ENCODE results near the gene MAML3. TPM values are rescaled to one million over a fixed set of nuclear protein-coding genes. Genes with fewer than 3 reads are reported as not detected.

Gene MAML3
- polyA plus RNA-seq, 4 donors = 13.5 to 17.9 (median 16.5) TPM

GRCh38 chr4:140081641-140082390 lies 72.2 kb downstream of the MAML3 start:
- DNase-seq (ENCODE audit: low read depth in 4 of 4, low spot score in 3 of 4) = no peak

- DNase-seq (ENCODE audit: low read depth in 4 of 4, low spot score in 3 of 4) = no peak
These were observed 73.1 kb downstream of the MAML3 start for GRCh38 chr4:140080883-140081282.

GRCh38 chr4:140078366-140078765 lies 75.6 kb downstream of the MAML3 start:
- no peak for DNase-seq (ENCODE audit: low read depth in 4 of 4, low spot score in 3 of 4)

DNA sequence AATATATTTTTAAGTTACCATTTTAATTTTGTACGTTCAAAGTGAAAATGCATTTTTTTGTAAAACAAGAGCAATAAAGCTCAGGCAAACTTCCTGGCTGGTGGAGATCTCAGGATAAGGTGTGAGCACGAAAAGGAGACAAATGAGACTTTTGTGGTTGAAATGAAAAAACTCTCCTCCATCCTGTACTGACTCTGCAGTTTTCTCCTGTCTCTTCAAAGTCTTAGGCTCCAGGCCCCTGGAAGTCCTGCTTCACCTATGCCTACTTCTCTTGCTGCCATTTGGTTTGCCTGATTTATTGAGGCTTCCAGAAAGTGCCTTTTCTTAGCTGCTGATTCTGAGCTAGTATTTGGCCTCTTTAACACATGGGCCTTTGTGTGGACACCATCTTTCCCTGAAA lies 77.7 kb downstream of the MAML3 start:
- DNase-seq (ENCODE audit: low read depth in 4 of 4, low spot score in 3 of 4) = no peak

DNA sequence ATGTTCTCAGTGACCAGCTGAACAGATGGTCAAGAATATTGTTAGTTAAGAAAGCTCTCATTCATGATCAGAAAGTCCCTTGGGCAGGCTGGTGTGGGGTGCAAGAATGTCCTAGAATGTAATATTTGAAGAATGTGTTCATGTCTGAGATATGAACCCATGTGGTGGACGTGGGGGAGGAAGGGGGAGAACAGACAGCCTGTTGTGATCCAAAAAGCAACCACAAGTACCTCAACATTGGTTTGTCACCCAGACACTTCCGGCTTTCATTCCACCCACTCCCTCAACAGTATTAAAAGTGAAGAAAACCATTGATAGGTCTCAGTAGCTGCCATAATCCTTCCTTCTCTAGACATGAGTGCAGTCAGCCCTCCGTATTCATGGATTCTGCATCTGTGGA lies 82.2 kb downstream of the MAML3 start:
- no peak for DNase-seq (ENCODE audit: low read depth in 4 of 4, low spot score in 3 of 4)

DNA sequence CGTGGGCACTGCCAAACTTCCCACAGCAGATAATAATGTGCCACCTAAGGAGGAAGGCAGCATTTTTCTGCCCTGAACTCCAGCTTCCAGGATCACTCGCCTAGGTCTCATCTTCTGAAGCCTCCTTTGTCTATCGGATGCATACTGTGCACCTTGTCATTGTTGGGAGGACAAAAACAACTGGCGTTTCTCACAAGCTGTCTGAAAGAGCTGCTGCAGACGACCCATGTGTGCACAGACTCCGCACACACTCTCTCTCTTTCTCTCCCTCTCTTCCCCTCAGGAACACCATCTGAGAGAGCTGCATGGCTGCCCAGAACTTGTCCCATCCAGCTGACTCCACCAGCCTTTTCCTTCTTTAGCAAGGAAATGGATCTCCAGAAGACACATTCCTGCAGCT lies 83.0 kb downstream of the MAML3 start:
- no peak for DNase-seq (ENCODE audit: low read depth in 4 of 4, low spot score in 3 of 4)

GRCh38 chr4:140070366-140070765 lies 83.6 kb downstream of the MAML3 start:
- DNase-seq (ENCODE audit: low read depth in 4 of 4, low spot score in 3 of 4) = no peak

- no peak for DNase-seq (ENCODE audit: low read depth in 4 of 4, low spot score in 3 of 4)
These were observed 84.9 kb downstream of the MAML3 start for GRCh38 chr4:140069066-140069465.

DNA sequence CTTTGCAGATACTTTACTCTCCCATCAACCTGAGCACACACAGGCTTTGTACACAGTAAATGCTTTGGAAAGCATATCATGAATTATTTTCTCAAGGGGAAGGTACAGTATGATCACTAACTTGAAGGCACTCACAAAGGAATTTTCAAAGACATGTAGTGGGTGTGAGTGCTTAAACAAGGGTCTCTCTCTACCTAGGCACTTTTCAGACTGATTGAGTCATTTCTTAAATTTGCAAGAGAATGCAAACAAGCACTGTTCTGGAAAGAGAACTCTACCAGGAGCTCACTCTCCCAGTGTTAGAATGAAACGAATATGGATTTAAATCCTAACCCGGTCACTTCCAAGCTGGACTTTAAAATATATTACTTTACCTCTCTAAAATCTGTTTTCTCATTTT lies 85.7 kb downstream of the MAML3 start:
- DNase-seq (ENCODE audit: low read depth in 4 of 4, low spot score in 3 of 4) = no peak

DNA sequence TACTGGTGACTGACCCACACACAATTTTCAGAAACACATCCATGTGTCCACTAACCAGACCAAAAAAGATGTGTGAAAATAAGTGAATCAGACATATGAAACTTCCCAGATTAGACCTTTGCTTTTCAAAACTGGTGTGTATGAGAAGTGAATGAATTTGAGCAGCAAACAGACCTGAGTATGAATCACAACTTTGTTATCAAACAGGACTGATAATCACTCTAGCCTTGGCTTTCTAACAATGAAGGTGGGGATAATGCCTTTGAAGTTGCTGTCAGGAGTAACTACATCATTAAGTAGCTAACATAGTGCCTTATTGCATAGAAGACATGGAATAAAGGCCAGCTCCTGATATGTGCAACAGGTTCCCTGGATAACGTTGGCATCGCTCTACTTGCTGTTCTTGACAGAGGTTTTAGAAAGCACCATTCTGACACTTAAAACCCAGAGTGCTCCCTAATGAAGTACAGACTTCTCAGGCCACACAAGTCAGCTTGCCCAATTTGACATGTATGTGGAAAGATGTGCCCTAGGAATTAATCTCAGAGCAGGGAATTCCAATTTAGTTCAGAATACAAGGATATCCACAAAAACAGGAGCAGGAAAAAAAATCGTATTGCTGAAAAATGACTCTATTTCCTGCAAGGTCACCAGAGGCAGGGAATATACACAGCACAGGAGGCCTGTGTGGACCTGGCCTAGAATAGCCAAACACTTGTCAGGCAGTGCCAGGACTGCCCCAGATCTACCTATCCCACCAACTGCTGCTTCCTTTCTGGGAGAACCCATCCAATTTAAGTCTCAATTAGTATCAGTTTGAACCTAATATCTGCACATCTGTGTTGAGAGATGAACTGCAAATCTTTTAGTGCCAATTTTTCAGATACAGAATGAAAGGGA lies 87.7 kb downstream of the MAML3 start:
- DNase-seq (ENCODE audit: low read depth in 4 of 4, low spot score in 3 of 4) = no peak

GRCh38 chr4:140065393-140065792 lies 88.6 kb downstream of the MAML3 start:
- no peak for DNase-seq (ENCODE audit: low read depth in 4 of 4, low spot score in 3 of 4)

DNA sequence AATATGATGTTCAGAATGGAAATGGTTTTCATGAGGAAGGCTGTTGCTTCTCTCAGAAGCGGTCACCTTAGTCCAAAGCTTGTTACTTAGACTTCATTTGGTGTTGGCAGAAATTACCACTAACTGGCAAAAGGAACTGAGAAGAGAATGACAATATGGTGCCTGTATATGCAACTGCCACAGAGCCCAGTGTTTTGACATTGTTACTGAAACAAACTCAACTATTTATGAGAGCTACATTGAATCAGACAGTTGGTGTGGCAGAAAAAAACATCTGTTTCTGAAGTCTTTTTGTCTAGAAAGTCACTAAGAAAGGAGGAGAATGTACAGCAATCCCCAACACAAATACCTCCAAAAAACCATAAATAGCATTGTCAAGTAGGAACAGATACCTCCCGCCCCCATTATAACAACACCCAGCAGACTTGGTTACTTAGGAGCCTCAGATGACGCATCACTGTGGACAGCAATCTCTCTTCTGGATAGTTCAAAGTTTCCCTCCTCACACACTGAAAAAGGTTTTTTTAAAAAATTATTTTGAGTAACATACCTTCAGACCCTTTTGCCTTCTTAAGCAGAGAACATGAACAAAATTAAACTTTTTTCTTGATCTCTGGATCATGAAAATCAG lies 92.2 kb downstream of the MAML3 start:
- DNase-seq (ENCODE audit: low read depth in 4 of 4, low spot score in 3 of 4) = no peak

GRCh38 chr4:140061194-140061593 lies 92.8 kb downstream of the MAML3 start:
- DNase-seq (ENCODE audit: low read depth in 4 of 4, low spot score in 3 of 4) = no peak

DNA sequence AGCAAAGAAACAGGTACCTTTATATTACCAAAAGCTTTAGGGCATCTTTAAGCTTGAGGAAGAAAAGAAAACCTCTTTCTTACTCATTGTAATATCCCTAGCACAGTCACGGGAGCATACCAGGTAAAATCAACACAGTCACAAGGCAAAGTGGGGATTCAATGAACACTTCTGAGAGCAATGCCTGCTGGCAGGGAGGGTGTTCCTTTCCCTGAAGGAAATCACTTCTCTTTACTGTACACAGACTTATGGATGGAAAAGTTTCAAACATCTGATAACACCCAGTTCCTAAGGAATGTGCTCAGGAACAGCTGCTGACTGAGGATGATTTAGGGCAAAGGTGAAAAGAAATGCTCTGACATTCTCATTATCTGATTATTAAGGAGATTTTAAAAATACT lies 94.8 kb downstream of the MAML3 start:
- no peak for DNase-seq (ENCODE audit: low read depth in 4 of 4, low spot score in 3 of 4)

DNA sequence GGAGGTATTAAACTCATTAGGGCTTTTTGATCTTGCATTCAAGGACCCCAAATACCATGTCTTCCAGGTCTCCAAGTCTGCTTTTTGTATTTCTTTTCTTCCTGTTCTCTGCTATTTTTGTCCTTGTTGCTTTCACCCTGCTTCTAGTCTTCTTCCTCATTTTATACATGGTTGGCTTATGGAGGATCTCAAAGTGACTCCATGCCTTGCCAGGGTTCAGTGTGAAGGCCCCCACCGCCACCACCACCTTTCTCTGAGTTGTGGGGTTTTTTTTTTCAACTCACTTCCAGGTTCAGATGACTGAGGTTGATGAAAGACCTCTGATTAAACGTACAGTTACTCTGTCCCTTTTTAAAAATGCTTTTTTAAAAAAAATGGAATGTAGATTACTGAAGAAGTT lies 96.3 kb downstream of the MAML3 start:
- DNase-seq (ENCODE audit: low read depth in 4 of 4, low spot score in 3 of 4) = no peak

- no peak for DNase-seq (ENCODE audit: low read depth in 4 of 4, low spot score in 3 of 4)
These were observed 98.0 kb downstream of the MAML3 start for GRCh38 chr4:140056015-140056414.

GRCh38 chr4:140054861-140055260 lies 99.1 kb downstream of the MAML3 start:
- no peak for DNase-seq (ENCODE audit: low read depth in 4 of 4, low spot score in 3 of 4)

GRCh38 chr4:140053185-140053584 lies 100.8 kb downstream of the MAML3 start:
- no peak for DNase-seq (ENCODE audit: low read depth in 4 of 4, low spot score in 3 of 4)

DNA sequence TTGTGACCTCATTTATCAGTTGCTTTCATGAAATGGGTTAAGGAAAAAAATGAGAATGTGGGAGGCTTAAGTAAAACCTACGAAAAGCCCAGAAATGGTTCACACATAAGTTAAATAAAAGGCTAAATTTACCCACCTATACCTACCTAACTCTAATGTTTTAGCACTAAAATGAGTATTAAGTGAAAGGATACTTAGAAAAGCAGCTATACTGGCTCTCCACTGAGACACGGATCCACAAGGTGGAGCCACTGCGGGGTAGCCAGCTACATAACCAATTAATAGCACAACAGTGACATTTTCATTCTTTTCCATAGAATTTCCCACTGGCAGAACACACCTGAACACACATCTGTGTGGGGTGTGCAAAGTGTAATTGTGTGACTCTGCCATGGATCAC lies 101.9 kb downstream of the MAML3 start:
- DNase-seq (ENCODE audit: low read depth in 4 of 4, low spot score in 3 of 4) = no peak

GRCh38 chr4:140049849-140050637 lies 103.9 kb downstream of the MAML3 start:
- no peak for DNase-seq (ENCODE audit: low read depth in 4 of 4, low spot score in 3 of 4)

All from left renal pelvis (tissue), 4 donors.